Ecto neural progenitor cell (in vitro differentiated cells): ENCODE results near the gene LUC7L.
A peak's percentile ranks its signal among the peaks of the same experiment; 100 is the strongest.
"Not testable (repeated sequence)": the region's sequence is repeated elsewhere in the genome, so short reads cannot be mapped to it uniquely, and the experiment has no call there.

Experiments
- DNase-seq: peaks from one replicate; pipeline ENCODE4 v3.0.0-alpha.2; 2018; ENCODE audit warnings: low spot score

LUC7L gene

DNA sequence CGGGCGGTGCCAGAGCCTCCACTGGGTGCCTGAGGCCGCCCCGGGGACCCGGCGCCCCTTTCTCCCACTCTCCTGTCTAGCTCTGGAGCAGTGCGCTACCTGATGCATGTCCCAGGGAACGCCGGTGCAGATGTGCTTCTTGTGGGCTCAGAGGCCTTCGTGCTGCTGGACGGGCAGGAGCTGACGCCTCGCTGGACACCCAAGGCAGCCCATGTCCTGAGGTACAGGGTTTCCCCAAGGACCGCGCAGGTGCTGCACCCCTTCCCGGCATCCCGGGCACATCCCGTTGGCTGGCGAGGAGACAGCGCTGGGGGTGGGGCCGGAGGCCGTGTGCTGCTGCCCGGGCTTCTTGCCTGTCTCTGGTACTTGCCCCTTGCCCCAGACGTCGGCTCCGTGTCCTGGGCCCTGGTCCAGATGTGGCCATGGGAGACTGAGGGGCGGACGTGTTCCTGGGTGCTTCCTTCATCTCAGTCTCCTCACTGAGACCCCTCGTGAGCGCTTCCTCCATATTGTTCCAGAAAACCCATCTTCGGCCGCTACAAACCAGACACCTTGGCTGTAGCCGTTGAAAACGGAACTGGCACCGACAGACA is 34.0 kb upstream of the LUC7L start:
- no peak for DNase-seq

DNA sequence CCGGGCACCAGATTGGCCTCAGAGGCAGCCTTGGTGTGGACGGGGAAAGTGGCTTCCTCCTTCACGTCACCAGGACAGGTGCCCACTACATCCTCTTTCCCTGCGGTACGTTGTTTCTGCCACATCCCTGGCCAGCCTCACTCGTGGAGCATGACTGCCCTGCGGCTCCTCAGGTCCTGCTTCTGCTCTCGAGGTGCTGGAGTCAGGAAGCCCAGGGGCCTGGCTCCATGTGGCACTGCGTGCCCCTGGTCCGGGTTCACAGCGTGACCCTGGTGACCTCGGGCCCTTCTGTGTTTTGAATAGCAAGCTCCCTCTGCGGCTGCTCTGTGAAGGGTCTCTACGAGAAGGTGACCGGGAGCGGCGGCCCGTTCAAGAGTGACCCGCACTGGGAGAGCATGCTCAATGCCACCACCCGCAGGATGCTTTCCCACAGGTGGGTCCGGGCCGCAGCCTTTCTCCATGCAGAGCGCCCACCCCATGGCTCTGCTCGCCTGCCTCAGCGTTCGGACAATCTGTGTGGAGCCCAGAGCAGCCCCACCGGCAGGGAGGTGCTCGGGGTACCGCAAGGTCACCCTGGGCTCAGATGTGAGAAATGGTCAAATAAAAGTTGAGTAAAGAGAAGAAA is 33.0 kb upstream of the LUC7L start:
- no peak for DNase-seq

- no peak for DNase-seq
Observed at GRCh38 chr16:261031-261691, 31.9 kb upstream of the LUC7L start.

DNA sequence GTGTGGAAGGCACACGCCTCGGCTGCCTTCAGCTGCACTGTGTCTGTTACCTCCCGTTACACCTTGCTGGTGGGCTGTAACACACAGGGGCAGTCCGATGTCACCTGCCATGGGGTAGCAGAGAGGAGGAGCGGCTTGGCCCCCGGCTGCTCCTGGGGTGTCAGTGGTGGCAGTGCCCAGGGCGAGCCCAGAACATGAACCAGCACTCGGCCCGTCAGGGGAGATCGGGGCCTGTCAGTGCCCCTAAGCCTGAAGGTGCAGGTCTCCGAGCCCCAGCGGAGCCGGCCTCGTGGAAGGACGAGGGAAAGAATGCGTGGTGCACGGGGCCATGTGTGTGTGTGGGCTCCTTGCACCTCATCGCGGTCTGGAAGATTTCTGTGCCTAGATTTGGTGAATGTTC is 31.1 kb upstream of the LUC7L start:
- no peak for DNase-seq

- DNase-seq: no peak
Observed at GRCh38 chr16:259814-260253, 30.6 kb upstream of the LUC7L start.

DNA sequence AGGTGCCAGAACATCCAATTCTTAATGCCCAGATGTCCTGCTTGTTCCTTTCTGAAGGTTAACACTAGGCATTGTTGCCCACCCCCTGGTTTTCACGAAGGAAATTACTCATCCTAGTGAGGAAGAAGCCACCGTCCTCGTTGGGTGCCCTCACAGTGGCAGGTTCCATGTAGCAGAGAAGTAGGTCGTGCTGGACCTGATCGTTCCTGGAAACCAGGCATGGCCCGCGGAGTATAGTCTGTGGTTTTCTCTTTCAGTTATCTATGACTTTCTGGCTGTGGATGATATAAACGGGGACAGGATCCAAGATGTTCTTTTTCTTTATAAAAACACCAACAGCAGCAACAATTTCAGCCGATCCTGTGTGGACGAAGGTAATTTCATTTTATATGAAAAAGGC is 30.0 kb upstream of the LUC7L start:
- no peak for DNase-seq

GRCh38 chr16:258091-258490 is 28.8 kb upstream of the LUC7L start:
- DNase-seq: not testable (repeated sequence)

- no peak for DNase-seq
Observed at GRCh38 chr16:255183-255582, 25.9 kb upstream of the LUC7L start.

DNA sequence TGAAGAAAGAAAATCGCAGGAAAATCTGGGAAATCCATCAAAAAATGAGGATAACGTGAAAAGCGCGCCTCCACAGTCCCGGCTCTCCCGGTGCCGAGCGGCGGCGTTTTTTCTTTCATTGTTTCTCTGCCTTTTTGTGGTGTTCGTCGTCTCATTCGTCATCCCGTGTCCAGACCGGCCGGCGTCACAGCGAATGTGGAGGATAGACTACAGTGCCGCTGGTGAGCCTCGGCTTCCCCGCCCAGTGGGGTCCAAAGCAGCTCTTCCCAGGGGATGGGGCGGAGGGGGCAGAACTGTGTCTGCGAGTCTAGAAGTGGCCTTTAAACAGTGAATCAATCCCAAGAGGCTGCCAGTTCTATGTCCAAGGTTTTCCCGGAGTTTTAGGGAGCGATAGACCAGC is 25.2 kb upstream of the LUC7L start:
- DNase-seq: no peak

DNA sequence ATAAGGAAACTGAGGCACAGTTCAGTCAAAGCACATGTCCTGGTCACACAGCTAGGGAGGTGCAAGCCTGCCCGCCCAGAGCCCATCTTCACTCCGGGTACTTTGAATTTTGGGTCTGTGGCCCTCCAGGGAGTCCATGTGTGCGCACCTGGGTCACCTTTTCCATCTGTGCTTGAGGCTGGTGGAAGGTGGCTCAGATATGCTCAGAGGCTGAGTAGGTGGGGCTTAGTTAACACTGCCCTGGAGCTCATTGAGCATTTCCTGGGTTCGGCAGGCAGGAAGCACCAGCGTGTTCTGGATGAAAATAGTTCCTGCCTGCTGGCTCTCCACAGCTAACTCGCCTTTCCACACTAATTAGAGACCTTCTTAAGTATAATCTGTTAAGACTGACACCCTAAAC is 24.6 kb upstream of the LUC7L start:
- no peak for DNase-seq

DNA sequence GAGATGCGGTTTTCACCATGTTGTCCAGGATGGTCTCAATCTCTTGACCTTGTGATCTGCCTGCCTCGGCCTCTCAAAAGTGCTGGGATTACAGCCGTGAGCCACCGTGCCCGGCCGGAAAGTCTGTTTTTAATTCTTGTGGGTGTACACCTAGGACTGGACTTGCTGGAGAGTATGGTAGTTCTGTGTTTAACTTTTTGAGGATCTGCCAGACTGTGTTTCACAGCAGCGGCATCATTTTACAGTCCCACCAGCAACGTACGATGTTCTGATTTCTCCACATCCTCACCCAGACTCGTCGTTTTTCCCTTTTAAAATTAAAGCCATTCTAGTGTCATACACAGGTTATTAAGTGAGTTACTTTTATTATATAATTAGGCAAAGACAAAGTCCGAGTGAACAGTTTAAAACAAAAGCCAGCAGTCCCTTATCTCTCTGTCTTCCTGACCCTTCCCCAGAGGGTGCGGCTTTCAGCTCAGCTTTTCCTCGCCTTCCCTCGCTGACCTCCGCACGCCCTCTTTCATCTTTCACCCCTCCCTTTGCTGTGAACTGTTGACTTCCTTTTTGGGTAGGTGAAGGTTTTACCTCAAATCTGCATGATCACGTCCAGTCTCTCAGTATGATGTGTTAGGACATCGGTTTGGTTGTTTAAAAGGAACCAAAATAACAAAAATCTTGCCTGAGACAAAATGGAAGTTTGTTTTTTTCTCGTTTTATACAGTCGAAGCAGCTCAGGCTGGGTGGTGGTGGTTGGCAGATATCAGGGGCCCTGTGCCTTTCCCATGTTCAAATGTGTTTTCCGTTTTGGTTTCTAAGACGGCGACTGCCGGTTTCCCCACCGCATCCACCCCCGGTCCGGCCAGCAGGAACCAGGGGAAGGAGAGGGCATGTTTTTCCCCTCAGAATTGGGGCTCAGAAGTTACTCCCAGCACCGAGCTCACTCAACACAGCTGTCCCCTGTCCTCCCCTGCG is 23.4 kb upstream of the LUC7L start:
- DNase-seq: no peak

DNA sequence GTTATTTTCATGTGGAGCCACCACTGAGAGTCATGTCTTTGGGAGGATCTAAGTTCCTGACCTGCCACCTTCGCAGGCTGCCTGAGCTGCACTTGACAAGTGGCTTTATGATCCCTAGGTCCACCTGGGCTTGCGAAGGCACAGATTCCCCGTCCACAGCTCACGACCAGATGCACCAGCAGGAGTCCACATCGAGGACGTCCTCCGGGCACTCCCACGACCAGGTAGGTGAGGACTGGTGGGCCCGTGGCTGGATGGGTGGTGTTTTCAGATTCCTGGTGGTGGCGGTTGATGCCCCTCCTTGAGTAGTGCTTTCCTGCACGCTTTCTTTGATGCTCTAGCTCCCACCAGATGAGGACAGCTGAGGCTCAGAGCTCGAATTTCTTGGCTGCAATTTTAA is 20.2 kb upstream of the LUC7L start:
- no peak for DNase-seq

- DNase-seq: no peak
Observed at GRCh38 chr16:247027-247426, 17.8 kb upstream of the LUC7L start.

DNA sequence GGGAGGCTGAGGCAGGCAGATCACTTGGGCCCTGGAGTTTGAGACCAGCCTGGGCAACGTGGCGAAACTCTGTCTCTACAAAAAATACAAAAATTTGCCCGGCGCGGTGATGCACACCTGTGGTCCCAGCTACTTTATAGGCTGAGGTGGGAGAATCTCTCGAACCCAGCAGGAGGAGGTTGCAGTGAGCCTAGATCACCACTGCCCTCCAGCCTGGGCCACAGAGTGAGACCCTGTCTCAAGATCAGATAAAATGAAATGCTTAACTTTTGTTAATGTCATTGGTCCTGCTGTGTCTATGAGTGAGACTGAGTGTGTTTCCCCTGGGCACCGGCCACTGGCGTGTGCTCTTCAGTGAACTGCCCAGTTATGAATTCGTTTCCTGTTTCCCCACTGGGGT is 15.9 kb upstream of the LUC7L start:
- DNase-seq: no peak

- DNase-seq: no peak
Observed at GRCh38 chr16:243348-243747, 14.1 kb upstream of the LUC7L start.

DNA sequence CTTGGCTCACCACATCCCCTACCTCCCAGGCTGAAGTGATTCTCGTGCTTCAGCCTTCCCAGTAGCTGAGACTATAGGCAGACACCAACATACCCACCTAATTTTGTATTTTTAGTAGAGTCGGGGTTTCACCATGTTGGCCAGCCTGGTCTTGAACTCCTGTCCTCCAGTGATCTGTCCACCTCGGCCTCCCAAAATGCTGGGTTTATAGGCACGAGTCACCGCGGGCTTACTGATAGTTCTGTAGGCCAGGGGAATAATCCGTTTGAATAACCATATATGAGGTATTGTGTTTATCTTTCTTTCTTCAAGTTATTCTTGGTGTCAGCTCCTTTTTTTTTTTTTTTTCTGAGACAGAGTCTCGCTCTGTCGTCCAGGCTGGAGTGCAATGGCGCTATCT is 13.0 kb upstream of the LUC7L start:
- no peak for DNase-seq

DNA sequence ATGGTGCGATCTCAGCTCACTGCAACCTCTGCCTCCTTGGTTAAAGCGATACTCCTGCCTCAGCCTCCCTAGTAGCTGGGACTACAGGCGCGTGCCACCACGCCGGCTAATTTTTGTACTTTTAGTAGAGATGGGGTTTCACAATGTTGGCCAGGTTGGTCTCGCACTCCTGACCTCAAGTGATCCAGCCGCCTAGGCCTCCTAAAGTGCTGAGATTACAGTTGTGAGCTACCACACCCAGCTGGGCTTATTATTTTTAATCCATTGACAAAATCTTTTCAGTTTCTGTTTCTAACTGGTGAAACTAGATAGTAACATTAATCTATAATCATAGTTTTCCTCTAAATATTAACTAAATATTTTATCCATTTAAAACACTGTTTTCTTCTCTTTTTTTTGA is 11.3 kb upstream of the LUC7L start:
- DNase-seq: no peak

DNA sequence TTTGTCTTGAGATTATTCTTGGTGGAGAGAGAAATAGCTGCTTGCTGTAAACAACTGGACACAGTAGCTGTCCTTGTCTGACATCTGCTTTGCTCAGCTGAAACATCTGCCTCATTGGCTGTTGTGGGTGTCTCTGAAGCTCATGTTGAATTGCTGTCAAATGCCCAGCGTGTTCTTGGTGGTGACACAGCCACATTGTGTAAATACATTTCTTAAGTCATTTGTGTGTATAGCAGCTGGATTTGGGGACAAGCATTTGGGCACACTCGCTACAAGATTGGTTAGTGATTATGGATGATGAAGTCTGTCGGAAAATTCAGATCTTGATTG is 10.7 kb upstream of the LUC7L start:
- no peak for DNase-seq

GRCh38 chr16:234468-235305 is 5.4 kb upstream of the LUC7L start, which contains the start of gene FAM234A:
FAM234A (plus strand) TSS chr16:234821; CDS start chr16:254414, 19,593 bp downstream.
- peak; percentile 96 for DNase-seq

GRCh38 chr16:230949-231348 is 1.7 kb upstream of the LUC7L start:
- DNase-seq: no peak

- not testable (repeated sequence) for DNase-seq
Observed at GRCh38 chr16:230351-230750, 1.1 kb upstream of the LUC7L start.
